ENCODE results near the gene PMCH.

DNA sequence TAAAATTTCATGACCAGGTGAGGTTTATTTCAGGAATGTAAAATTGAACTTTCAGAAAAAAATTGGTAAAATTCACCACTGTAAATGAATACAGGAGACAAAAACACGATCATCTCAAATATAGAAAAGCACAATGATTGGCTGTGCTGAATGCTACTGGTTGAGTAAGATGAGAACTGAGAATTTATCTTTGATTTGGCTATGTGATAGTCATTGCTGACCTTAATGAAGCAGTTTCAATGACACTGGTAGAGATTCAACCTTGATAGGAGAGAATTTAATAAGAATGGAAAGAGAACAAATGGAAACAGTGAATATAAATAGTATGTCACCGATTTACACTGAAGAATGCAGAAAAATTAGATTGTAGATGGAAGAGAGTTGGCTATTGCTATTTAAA, 6.4 kb upstream of the PMCH start:
- TF ChIP-seq, protein P1, sequence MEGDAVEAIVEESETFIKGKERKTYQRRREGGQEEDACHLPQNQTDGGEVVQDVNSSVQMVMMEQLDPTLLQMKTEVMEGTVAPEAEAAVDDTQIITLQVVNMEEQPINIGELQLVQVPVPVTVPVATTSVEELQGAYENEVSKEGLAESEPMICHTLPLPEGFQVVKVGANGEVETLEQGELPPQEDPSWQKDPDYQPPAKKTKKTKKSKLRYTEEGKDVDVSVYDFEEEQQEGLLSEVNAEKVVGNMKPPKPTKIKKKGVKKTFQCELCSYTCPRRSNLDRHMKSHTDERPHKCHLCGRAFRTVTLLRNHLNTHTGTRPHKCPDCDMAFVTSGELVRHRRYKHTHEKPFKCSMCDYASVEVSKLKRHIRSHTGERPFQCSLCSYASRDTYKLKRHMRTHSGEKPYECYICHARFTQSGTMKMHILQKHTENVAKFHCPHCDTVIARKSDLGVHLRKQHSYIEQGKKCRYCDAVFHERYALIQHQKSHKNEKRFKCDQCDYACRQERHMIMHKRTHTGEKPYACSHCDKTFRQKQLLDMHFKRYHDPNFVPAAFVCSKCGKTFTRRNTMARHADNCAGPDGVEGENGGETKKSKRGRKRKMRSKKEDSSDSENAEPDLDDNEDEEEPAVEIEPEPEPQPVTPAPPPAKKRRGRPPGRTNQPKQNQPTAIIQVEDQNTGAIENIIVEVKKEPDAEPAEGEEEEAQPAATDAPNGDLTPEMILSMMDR (IDR thresholded peaks at IDR 0.05; ENCODE audit: control extremely low read depth in 1 of 3, insufficient read depth in 1 of 3, low read depth in 1 of 3, low read length in 3 of 3): no peak
- no peak for TF ChIP-seq CEBPB (IDR thresholded peaks at IDR 0.05; ENCODE audit: low read depth, low read length)
- no peak for TF ChIP-seq ZNF274 (IDR thresholded peaks at IDR 0.05; ENCODE audit: borderline replicate concordance, extremely low read depth, low read length)
- TF ChIP-seq MAFK (IDR thresholded peaks at IDR 0.05; ENCODE audit: low read depth, low read length): no peak
- no peak for TF ChIP-seq RBBP5 (IDR thresholded peaks at IDR 0.05; ENCODE audit: borderline replicate concordance, low read depth, low read length)
- no peak for TF ChIP-seq POLR2AphosphoS5 (IDR thresholded peaks at IDR 0.05; ENCODE audit: low read depth, low read length)
- TF ChIP-seq HDAC2 (IDR thresholded peaks at IDR 0.05; ENCODE audit: borderline replicate concordance in 1 of 2, low read depth in 2 of 2, low read length in 2 of 2): no peak
- TF ChIP-seq POLR2A (IDR thresholded peaks at IDR 0.05; ENCODE audit: control extremely low read depth in 1 of 2, low read depth in 2 of 2, low read length in 2 of 2): no peak
- TF ChIP-seq MAX (IDR thresholded peaks at IDR 0.05): no peak
- TF ChIP-seq HDAC6 (IDR thresholded peaks at IDR 0.05; ENCODE audit: low read depth, low read length): no peak
